ENCODE measurements around the gene CDC25A.

DNA sequence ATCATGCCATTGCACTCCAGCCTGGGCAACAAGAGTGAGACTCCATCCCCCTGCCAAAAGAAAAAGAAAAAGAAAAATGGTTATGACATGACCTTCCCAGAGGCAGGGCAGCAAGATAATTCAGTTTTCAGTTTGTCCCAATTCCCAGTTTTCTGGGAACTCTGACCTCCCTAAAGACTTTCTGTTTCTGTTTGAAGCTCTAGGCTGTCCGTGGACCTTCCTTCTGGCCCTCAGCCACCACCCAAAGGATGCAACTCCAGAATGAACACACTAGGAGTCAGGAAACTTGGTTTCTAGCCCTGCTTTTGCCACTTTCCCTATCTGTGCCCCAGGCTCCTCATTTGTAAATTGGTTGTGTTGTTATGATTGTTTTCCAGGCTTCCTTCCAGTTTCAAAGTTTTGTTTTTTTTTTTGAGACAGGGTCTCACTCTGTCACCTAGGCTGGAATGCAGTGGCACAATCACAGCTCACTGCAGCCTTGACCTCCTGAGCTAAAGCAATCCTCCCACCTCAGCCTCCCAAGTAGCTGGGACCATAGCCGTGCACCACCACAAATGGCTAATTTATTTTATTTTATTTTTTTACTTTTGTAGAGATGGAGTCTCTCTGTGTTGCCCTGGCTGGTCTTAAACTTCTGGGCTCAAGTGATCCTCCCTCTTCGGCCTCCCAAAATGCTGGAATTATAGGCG, 68.6 kb downstream of the CDC25A start:
- TF ChIP-seq, protein P1, sequence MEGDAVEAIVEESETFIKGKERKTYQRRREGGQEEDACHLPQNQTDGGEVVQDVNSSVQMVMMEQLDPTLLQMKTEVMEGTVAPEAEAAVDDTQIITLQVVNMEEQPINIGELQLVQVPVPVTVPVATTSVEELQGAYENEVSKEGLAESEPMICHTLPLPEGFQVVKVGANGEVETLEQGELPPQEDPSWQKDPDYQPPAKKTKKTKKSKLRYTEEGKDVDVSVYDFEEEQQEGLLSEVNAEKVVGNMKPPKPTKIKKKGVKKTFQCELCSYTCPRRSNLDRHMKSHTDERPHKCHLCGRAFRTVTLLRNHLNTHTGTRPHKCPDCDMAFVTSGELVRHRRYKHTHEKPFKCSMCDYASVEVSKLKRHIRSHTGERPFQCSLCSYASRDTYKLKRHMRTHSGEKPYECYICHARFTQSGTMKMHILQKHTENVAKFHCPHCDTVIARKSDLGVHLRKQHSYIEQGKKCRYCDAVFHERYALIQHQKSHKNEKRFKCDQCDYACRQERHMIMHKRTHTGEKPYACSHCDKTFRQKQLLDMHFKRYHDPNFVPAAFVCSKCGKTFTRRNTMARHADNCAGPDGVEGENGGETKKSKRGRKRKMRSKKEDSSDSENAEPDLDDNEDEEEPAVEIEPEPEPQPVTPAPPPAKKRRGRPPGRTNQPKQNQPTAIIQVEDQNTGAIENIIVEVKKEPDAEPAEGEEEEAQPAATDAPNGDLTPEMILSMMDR (IDR thresholded peaks at IDR 0.05) = no peak
- no peak for TF ChIP-seq POLR2A (IDR thresholded peaks at IDR 0.05)

Measured in esophagus squamous epithelium (tissue), 4 donors.